HepG2 (cell line): ENCODE measurements around the gene SLC16A13. TPM values are rescaled to one million over a fixed set of nuclear protein-coding genes. Genes with fewer than 3 reads are reported as not detected.

Experiments used
- FOXJ3 ChIP-seq: sonication (generic); formaldehyde crosslinking; IDR thresholded peaks from 2 replicates; pipeline ENCODE4 v1.4.0; 2020; ENCODE audit warnings: missing genetic modification reagents, mild to moderate bottlenecking, borderline replicate concordance
- FOXP1 ChIP-seq, 2 experiments: fragments of 450-650 bp in 1 of 2; IDR thresholded peaks; 2 replicates each; pipeline ENCODE4 v1.6.1; 2017 to 2018; ENCODE audit warnings: antibody characterized with exemption in 1 of 2
- RBFOX2 ChIP-seq: fragments of 200-400 bp; formaldehyde crosslinking; IDR thresholded peaks from 2 replicates; pipeline ENCODE4 v1.6.1; 2017; ENCODE audit warnings: low read depth, mild to moderate bottlenecking, low read length
- SKI ChIP-seq: fragments of 450-650 bp; IDR thresholded peaks from one replicate; pipeline ENCODE4 v1.6.1; 2018; ENCODE audit warnings: mild to moderate bottlenecking; ENCODE audit not compliant: partially characterized antibody
- SPEN ChIP-seq: sonication (generic); formaldehyde crosslinking; IDR thresholded peaks from 2 replicates; pipeline ENCODE4 v1.5.1; 2020; ENCODE audit warnings: low read depth, mild to moderate bottlenecking, missing genetic modification reagents
- TCF12 ChIP-seq, 2 experiments: fragments of 450-650 bp in 1 of 2; sonication (generic) in 1 of 2; formaldehyde crosslinking in 1 of 2; IDR thresholded peaks; 2 replicates each; pipeline versions ENCODE4 v1.6.1 to v1.8.0; 2017 to 2022; ENCODE audit warnings: antibody characterized with exemption in 1 of 2, mild to moderate bottlenecking in 1 of 2, missing genetic modification reagents in 1 of 2, moderate library complexity in 1 of 2
- ZBTB3 ChIP-seq: sonication (generic); formaldehyde crosslinking; IDR thresholded peaks from 2 replicates; pipeline ENCODE4 v1.4.0; 2020; ENCODE audit warnings: low read depth, mild to moderate bottlenecking, moderate library complexity, missing genetic modification reagents, borderline replicate concordance
- ZNF562 ChIP-seq: sonication (generic); formaldehyde crosslinking; IDR thresholded peaks from 2 replicates; pipeline ENCODE4 v1.8.0; 2022; ENCODE audit warnings: missing genetic modification reagents, borderline replicate concordance
- ZNF572 ChIP-seq: sonication (generic); formaldehyde crosslinking; IDR thresholded peaks from 2 replicates; pipeline ENCODE4 v1.5.1; 2020; ENCODE audit warnings: mild to moderate bottlenecking, missing genetic modification reagents
- ZNF646 ChIP-seq: sonication (generic); formaldehyde crosslinking; IDR thresholded peaks from 2 replicates; pipeline ENCODE4 v1.9.0; 2021; ENCODE audit warnings: mild to moderate bottlenecking, missing genetic modification reagents
- polyA plus RNA-seq, 8 experiments: library from polyadenylated mRNA; depleted of rRNA in 3 of 8; stranded (reverse) in 7 of 8; unstranded in 1 of 8; fragments of >200 nt; fragmentation: Illumina TruSeq in 4 of 8; extraction: Trizol in 4 of 8; gene quantifications; 2 replicates each; pipeline versions ENCODE4 v1.2.1 to v1.2.3, GENCODE V29; 2011 to 2016; ENCODE audit warnings: low read depth in 4 of 8, missing spikeins in 1 of 8, mixed read lengths in 1 of 8; ENCODE audit not compliant: insufficient read depth in 1 of 8
- total RNA-seq, 5 experiments: library from RNA; depleted of rRNA; stranded (reverse); fragments of >200 nt; fragmentation: Illumina TruSeq; extraction: Trizol; gene quantifications; 2 replicates each; pipeline ENCODE4 v1.2.3, GENCODE V29; 2016; ENCODE audit warnings: low read depth in 1 of 5
- TF ChIP-seq, protein P1 (sequence below): sonication (generic); formaldehyde crosslinking; IDR thresholded peaks from 2 replicates; pipeline ENCODE4 v1.8.1; 2022; ENCODE audit warnings: mild to moderate bottlenecking, missing genetic modification reagents
- TF ChIP-seq, protein P2 (sequence below): IDR thresholded peaks from 2 replicates; pipeline ENCODE4 v1.6.1; 2016; ENCODE audit warnings: mild to moderate bottlenecking
- TF ChIP-seq, protein P3 (sequence below): sonication (generic); formaldehyde crosslinking; IDR thresholded peaks from 2 replicates; pipeline ENCODE4 v1.5.1; 2020; ENCODE audit warnings: mild to moderate bottlenecking, missing genetic modification reagents

SLC16A13 gene
- total and polyA plus RNA-seq, 2 of the 13 experiments (the other 11 are each of a cell fraction or from before 2014, with no cell fraction given), result 2.2 to 3.0 TPM

- no peak for TF ChIP-seq ZNF646 (CRISPR knock-in tag)
- TF ChIP-seq SKI, result no peak
- no peak for TF ChIP-seq FOXP1 (IDR thresholded peaks at IDR 0.05)
- TF ChIP-seq FOXP1 (CRISPR knock-in tag; IDR thresholded peaks at IDR 0.05), result no peak
- peak; percentile 77 for TF ChIP-seq SPEN
- TF ChIP-seq, protein P1, sequence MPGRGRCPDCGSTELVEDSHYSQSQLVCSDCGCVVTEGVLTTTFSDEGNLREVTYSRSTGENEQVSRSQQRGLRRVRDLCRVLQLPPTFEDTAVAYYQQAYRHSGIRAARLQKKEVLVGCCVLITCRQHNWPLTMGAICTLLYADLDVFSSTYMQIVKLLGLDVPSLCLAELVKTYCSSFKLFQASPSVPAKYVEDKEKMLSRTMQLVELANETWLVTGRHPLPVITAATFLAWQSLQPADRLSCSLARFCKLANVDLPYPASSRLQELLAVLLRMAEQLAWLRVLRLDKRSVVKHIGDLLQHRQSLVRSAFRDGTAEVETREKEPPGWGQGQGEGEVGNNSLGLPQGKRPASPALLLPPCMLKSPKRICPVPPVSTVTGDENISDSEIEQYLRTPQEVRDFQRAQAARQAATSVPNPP (CRISPR knock-in tag), result peak; percentile 74; the same call in 1 of the 2 replicates
- TF ChIP-seq, protein P2, sequence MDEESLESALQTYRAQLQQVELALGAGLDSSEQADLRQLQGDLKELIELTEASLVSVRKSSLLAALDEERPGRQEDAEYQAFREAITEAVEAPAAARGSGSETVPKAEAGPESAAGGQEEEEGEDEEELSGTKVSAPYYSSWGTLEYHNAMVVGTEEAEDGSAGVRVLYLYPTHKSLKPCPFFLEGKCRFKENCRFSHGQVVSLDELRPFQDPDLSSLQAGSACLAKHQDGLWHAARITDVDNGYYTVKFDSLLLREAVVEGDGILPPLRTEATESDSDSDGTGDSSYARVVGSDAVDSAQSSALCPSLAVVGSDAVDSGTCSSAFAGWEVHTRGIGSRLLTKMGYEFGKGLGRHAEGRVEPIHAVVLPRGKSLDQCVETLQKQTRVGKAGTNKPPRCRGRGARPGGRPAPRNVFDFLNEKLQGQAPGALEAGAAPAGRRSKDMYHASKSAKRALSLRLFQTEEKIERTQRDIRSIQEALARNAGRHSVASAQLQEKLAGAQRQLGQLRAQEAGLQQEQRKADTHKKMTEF (CRISPR knock-in tag), result peak; percentile 58
- TF ChIP-seq FOXJ3, result no peak
- TF ChIP-seq ZBTB3 (CRISPR knock-in tag), result 0 out of 2 replicates have a peak, but pooled peaks have one; percentile 10
- TF ChIP-seq, protein P3, sequence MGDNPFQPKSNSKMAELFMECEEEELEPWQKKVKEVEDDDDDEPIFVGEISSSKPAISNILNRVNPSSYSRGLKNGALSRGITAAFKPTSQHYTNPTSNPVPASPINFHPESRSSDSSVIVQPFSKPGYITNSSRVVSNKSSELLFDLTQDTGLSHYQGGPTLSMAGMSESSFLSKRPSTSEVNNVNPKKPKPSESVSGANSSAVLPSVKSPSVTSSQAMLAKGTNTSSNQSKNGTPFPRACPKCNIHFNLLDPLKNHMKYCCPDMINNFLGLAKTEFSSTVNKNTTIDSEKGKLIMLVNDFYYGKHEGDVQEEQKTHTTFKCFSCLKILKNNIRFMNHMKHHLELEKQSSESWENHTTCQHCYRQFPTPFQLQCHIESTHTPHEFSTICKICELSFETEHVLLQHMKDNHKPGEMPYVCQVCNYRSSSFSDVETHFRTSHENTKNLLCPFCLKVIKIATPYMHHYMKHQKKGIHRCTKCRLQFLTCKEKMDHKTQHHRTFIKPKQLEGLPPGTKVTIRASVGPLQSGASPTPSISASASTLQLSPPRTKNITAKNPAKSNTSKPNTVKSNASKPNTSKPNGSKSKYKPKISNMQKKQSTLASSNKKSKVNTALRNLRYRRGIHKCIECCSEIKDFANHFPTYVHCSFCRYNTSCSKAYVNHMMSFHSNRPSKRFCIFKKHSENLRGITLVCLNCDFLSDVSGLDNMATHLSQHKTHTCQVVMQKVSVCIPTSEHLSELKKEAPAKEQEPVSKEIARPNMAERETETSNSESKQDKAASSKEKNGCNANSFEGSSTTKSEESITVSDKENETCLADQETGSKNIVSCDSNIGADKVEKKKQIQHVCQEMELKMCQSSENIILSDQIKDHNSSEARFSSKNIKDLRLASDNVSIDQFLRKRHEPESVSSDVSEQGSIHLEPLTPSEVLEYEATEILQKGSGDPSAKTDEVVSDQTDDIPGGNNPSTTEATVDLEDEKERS, result 0 out of 2 replicates have a peak, but pooled peaks have one; percentile 21
- no peak for TF ChIP-seq TCF12 (IDR thresholded peaks at IDR 0.05)
- no peak for TF ChIP-seq TCF12 (CRISPR knock-in tag; IDR thresholded peaks at IDR 0.05)
- TF ChIP-seq ZNF572, result no peak
- peak; percentile 90 for TF ChIP-seq RBFOX2
- TF ChIP-seq ZNF562 (CRISPR knock-in tag), result no peak
These were observed at the start of gene SLC16A13 (continued) for GRCh38 chr17:7035591-7036368.
